Endothelial cell of umbilical vein (primary cell): ENCODE results near the gene STK24. TPM values are rescaled to one million over a fixed set of nuclear protein-coding genes. Genes with fewer than 3 reads are reported as not detected.
A peak's percentile ranks its signal among the peaks of the same experiment; 100 is the strongest.

ENCODE experiments used
- BruUV-seq: library from RNA; stranded (reverse); fragments of 400-500 nt; replicated peaks from 2 replicates; lab custom pipeline; 2021; lab: Mats Ljungman, UMichigan
- CTCF ChIA-PET: fragments of 300-600, 350-600 bp; sonication (Branson Sonifier 250); formaldehyde crosslinking; loops from one replicate; lab custom pipeline; 2021; ENCODE audit warnings: antibody characterized with exemption, inconsistent platforms; lab: Charles Lee
- POLR2A ChIA-PET: fragments of 300-600, 350-600 bp; sonication (Branson Sonifier 250); formaldehyde crosslinking; loops from one replicate; lab custom pipeline; 2021; ENCODE audit warnings: antibody characterized with exemption, inconsistent platforms; lab: Charles Lee
- DNase-seq: peaks from one replicate; pipeline ENCODE4 v3.0.0-alpha.2; 2011; ENCODE audit warnings: low read depth, low spot score
- FAIRE-seq: peaks from 2 replicates; lab custom pipeline; 2011; peaks lifted over from hg19 to GRCh38; lab: Jason Lieb, UNC
- H2AFZ ChIP-seq: 2 replicates; pipeline ENCODE4 v1.6.0; 2012; ENCODE audit warnings: low read depth, low read length, control low read depth, inconsistent platforms
- H3K27ac ChIP-seq: 2 replicates; pipeline ENCODE4 v1.5.1; 2011; ENCODE audit warnings: low read depth, mild to moderate bottlenecking, control low read depth, low read length, moderate library complexity; ENCODE audit not compliant: insufficient read depth
- H3K27me3 ChIP-seq, 2 experiments: 2 replicates each; pipeline versions ENCODE4 v1.6.0 to v1.6.1; 2011; ENCODE audit warnings: low read length in 2 of 2, mixed read lengths in 1 of 2; ENCODE audit not compliant: control insufficient read depth in 2 of 2, insufficient read depth in 2 of 2
- H3K36me3 ChIP-seq, 2 experiments: 2 replicates in 1 of 2; 3 replicates in 1 of 2; pipeline ENCODE4 v1.5.1; 2011; ENCODE audit warnings: low read length in 2 of 2, mild to moderate bottlenecking in 1 of 2, moderate library complexity in 1 of 2; ENCODE audit not compliant: control insufficient read depth in 2 of 2, insufficient read depth in 2 of 2; ENCODE audit errors: extremely low read depth in 1 of 2
- H3K4me1 ChIP-seq: 3 replicates; pipeline ENCODE4 v1.5.1; 2011; ENCODE audit warnings: mild to moderate bottlenecking, low read length; ENCODE audit not compliant: control insufficient read depth, insufficient read depth; ENCODE audit errors: extremely low read depth
- H3K4me2 ChIP-seq: 2 replicates; pipeline ENCODE4 v1.6.1; 2011; ENCODE audit warnings: low read length, control low read depth, mixed read lengths; ENCODE audit not compliant: insufficient read depth
- H3K4me3 ChIP-seq, 3 experiments: fragments of 200-600 bp in 1 of 3; sonication (generic), shearing (Covaris generic) in 1 of 3; replicated peaks in 1 of 3; 2 replicates each; pipeline ENCODE4 v1.5.1; 2011 to 2016; ENCODE audit warnings: control low read depth in 3 of 3, low read length in 3 of 3, mild to moderate bottlenecking in 2 of 3, inconsistent platforms in 1 of 3, low read depth in 1 of 3, moderate library complexity in 1 of 3; ENCODE audit not compliant: insufficient read depth in 1 of 3
- H3K79me2 ChIP-seq: 2 replicates; pipeline ENCODE4 v1.6.0; 2012; ENCODE audit warnings: low read length, inconsistent platforms; ENCODE audit not compliant: control insufficient read depth, insufficient read depth
- H3K9ac ChIP-seq: replicated peaks from 2 replicates; pipeline ENCODE3; 2011; ENCODE audit warnings: low read length, control low read depth; ENCODE audit not compliant: insufficient read depth; ENCODE audit errors: extremely low read depth
- H3K9me1 ChIP-seq: replicated peaks from 3 replicates; pipeline ENCODE4 v1.6.0; 2011; ENCODE audit warnings: mild to moderate bottlenecking, low read length; ENCODE audit not compliant: control insufficient read depth, insufficient read depth; ENCODE audit errors: extremely low read depth
- H3K9me3 ChIP-seq: replicated peaks from 2 replicates; pipeline ENCODE4 v1.5.1; 2012; ENCODE audit warnings: low read length, inconsistent platforms; ENCODE audit not compliant: control insufficient read depth, insufficient read depth
- H4K20me1 ChIP-seq: replicated peaks from 2 replicates; pipeline ENCODE3; 2011; ENCODE audit warnings: mild to moderate bottlenecking, low read length; ENCODE audit not compliant: control insufficient read depth, insufficient read depth; ENCODE audit errors: extremely low read depth
- CTCF ChIP-seq, 2 donors: IDR thresholded peaks; 1 replicate in 1 of 2; 2 replicates in 1 of 2; pipeline ENCODE4 v1.5.1; 2011; ENCODE audit warnings: low read length in 2 of 2, mild to moderate bottlenecking in 2 of 2, moderate library complexity in 2 of 2, control low read depth in 1 of 2, inconsistent platforms in 1 of 2, low read depth in 1 of 2; ENCODE audit not compliant: insufficient read depth in 1 of 2; ENCODE audit errors: extremely low read depth in 1 of 2
- EZH2 ChIP-seq: IDR thresholded peaks from 2 replicates; pipeline ENCODE4 v1.6.1; 2012; ENCODE audit warnings: borderline replicate concordance, low read depth, mild to moderate bottlenecking, moderate library complexity, low read length, inconsistent platforms; ENCODE audit not compliant: severe bottlenecking
- JUN ChIP-seq: IDR thresholded peaks from 2 replicates; pipeline ENCODE4 v1.6.1; 2011; ENCODE audit warnings: borderline replicate concordance, low read depth; ENCODE audit not compliant: insufficient read length, insufficient read depth
- MYC ChIP-seq: IDR thresholded peaks from one replicate; pipeline ENCODE4 v1.6.1; 2011; ENCODE audit warnings: mild to moderate bottlenecking, low read depth, low read length
- POLR2AphosphoS5 ChIP-seq: IDR thresholded peaks from 2 replicates; pipeline ENCODE4 v1.6.1; 2012; ENCODE audit warnings: low read depth, mild to moderate bottlenecking, control low read depth, low read length, moderate library complexity; ENCODE audit not compliant: insufficient read depth
- dilution Hi-C: fragments of 300-500 bp; cut with MboI; formaldehyde crosslinking; loops from one replicate; pipeline ENCODE4 v1.15.0; 2019; ENCODE audit warnings: low sequenced_read_pairs; ENCODE audit not compliant: extremely low pct_ligation_motif_present
- intact Hi-C: fragments of 100-400 bp; cut with micrococcal nuclease; formaldehyde crosslinking; loops from one replicate; pipeline ENCODE4 v1.10.0; 2022
- polyA plus RNA-seq, 4 experiments: library from polyadenylated mRNA; depleted of rRNA in 3 of 4; stranded (reverse) in 3 of 4; unstranded in 1 of 4; fragments of >200 nt; gene quantifications; 2 replicates each; pipeline versions ENCODE4 v1.2.1 to v1.2.3, GENCODE V29; 2011 to 2012; ENCODE audit warnings: missing spikeins in 1 of 4
- total RNA-seq: library from RNA; stranded (reverse); gene quantifications from 2 replicates; pipeline ENCODE4 v1.2.3, GENCODE V29; 2021
- TF ChIP-seq, protein P1 (sequence below): IDR thresholded peaks from 2 replicates; pipeline ENCODE4 v1.6.1; 2011; ENCODE audit not compliant: insufficient read depth, insufficient read length

Gene STK24
- total and polyA plus RNA-seq, 2 donors (not counting 3 experiments of a cell fraction or from before 2014, with no cell fraction given), result 43.3 to 100 TPM

DNA sequence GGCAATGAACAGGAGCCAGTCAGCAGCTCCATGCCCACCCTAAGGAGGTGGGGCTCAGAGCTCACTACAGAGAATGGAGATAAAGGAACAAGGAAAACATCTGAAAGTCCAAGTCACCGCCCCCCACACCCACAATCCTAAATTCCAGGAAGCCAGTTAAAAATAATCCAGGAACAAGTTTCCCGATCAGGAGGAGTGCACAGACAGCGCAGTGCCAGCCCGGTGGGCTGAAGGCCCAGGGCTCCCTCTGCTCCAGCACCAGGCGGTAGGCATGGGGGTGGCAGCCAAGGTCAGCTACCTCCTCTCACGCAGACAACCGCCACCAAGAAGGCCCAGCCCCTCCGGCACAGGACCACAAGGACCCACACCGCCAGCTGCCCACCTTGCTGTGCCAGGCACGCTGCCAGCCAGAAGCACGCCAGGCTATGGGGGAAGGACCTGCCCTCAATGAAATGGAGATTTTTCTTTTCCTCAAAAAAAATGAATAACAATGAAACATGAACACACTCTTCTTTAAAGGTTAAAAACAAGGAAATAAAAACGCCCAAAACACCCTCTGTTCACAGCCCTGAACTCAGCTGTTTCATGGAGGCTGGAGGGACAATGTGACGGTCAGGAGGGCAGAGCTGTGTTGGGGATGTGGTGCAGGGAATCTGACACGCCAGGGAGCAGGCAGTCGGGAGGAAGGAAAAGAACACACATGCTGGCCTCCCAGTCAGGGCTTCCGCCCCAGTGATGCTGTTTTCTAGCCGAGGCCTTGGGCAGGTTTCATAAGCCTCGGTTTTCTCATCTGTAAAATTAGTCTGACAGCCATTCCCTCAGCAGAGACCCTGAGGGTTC, 11.0 kb downstream of the STK24 start:
- BruUV-seq, result no TSS peak
- H3K4me3 ChIP-seq, result peak overlapping the region in 1 of 3 experiments; percentile 16

GRCh38 chr13:98564204-98564603, 12.7 kb downstream of the STK24 start:
- H4K20me1 ChIP-seq, result no peaks in the 10 kb centered on the region
- POLR2A ChIA-PET, result interaction anchor here (0.6 kb wide), 1 partner anchor 226 kb away, joined by 8 read pairs; no protein-coding TSS in a partner anchor
- intact Hi-C loops, result no loop called here
- H3K4me1 ChIP-seq, result peaks cover 25% of the 10 kb centered on the region
- H3K27me3 ChIP-seq, result no peaks in the 10 kb centered on the region
- peaks cover 0 to 4% of the 10 kb centered on the region in 2 experiments for H3K36me3 ChIP-seq
- BruUV-seq, result no TSS peak
- dilution Hi-C loops, result no loop called here
- no peaks in the 10 kb centered on the region for H3K9me1 ChIP-seq
- CTCF ChIA-PET, result no interaction called here
- H3K9ac ChIP-seq, result no peak overlapping the region
- H3K4me3 ChIP-seq, result no peak overlapping the region
- DNase-seq (no peak), FAIRE-seq (no peak)
- H3K27ac ChIP-seq, result no peak overlapping the region
- H2AFZ ChIP-seq, result no peak overlapping the region
- no peaks in the 10 kb centered on the region for H3K9me3 ChIP-seq
- peaks cover 99% of the 10 kb centered on the region for H3K79me2 ChIP-seq
- TF ChIP-seq POLR2AphosphoS5, result no peak
- TF ChIP-seq JUN, result no peak
- TF ChIP-seq MYC, result no peak
- TF ChIP-seq EZH2, result no peak
- no peak for TF ChIP-seq CTCF (IDR thresholded peaks at IDR 0.05; ENCODE audit: extremely low read depth in 1 of 2, insufficient read depth in 1 of 2, low read depth in 1 of 2, low read length in 2 of 2)
- TF ChIP-seq, protein P1, sequence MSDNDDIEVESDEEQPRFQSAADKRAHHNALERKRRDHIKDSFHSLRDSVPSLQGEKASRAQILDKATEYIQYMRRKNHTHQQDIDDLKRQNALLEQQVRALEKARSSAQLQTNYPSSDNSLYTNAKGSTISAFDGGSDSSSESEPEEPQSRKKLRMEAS, result no peak
- no peak overlapping the region for H3K4me2 ChIP-seq

More for the DNA sequence above, 11.0 kb downstream of the STK24 start:
- intact Hi-C loops, result loop anchor here (2.0 kb wide), 2 partner anchors 23 to 59 kb away; no protein-coding TSS in a partner anchor
- Histone ChIP-seq H2AFZ (no peak overlapping the region), H3K36me3 (no peaks in the 10 kb centered on the region), H3K27ac (peak overlapping the region; percentile 80), H3K9ac (peak overlapping the region; percentile 59), H3K4me2 (peak overlapping the region; percentile 55), H3K9me1 (no peaks in the 10 kb centered on the region), H3K79me2 (peaks cover 99% of the 10 kb centered on the region), H3K9me3 (no peaks in the 10 kb centered on the region), H4K20me1 (no peaks in the 10 kb centered on the region), H3K27me3 (no peaks in the 10 kb centered on the region), H3K4me1 (peaks cover 33% of the 10 kb centered on the region)
- no peak for TF ChIP-seq JUN
- peak; percentile 35 for TF ChIP-seq POLR2AphosphoS5
- DNase-seq (peak; percentile 80), FAIRE-seq (peak; percentile 88)
- ChIA-PET CTCF (interaction anchor here (0.6 to 2.0 kb wide), 11 partner anchors 8 to 121 kb away, joined by 3 to 9 read pairs (median 4); no protein-coding TSS in a partner anchor), POLR2A (no interaction called here)
- dilution Hi-C loops, result no loop called here
